ENCODE measurements around the gene MAP2K3. TPM values are rescaled to one million over a fixed set of nuclear protein-coding genes. Genes with fewer than 3 reads are reported as not detected.

MAP2K3 gene
- total RNA-seq, 1 experiment from 2014 or later, result 14.7 TPM

DNA sequence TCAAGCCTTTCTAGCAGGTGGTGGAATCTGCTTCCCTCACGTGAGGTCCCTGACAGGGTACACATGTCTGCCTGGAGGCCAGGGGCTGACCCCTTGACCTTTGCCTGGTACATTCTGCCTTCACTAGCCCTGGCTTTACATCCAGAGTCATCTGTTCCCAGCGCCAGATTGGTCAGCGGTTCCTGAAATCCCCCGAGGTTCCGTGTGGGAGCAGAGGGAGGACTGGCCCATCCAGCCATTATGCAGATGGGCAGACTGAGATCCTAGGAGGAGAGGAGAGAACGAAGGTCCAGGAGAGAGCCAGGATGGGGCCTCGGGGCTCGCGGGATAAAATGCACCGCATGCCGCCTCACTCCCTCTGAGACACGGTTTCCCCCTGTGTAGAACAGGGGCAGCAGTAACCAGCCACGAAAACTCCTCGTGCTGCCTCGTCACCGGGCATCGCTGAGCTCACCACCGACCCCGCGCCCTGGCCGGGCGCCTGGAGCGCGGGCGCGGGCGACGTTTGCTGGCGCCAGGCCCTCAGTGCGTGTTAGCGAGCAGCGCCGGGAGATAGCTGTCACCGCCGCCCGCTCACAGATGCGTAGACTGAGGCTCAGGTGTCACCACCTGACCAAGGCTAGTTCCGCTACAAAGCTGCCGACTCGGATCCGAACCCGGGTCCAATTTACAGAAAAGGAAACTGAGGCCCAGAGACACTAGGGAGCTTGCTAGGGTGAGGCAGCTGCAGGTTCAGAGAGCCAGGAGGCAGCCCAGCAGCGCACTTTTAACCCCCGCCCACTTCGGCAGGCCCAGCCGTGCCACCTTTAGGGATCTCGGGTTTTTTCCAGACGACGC lies 811 bp upstream of the MAP2K3 start:
- no peaks in the 10 kb centered on the region for H3K9me3 ChIP-seq (replicated peaks)
- no peak overlapping the region; the same call in 1 of the 2 replicates for H3K27ac ChIP-seq
- H3K4me1 ChIP-seq (replicated peaks), result peaks cover 59% of the 10 kb centered on the region
- no peak for DNase-seq (ENCODE audit: low read depth in 1 of 2, low spot score in 2 of 2)
- H3K4me3 ChIP-seq, result peak overlapping the region; percentile 88
- H3K27me3 ChIP-seq (replicated peaks), result no peaks in the 10 kb centered on the region
- H3K36me3 ChIP-seq, result peaks cover 22% of the 10 kb centered on the region

DNA sequence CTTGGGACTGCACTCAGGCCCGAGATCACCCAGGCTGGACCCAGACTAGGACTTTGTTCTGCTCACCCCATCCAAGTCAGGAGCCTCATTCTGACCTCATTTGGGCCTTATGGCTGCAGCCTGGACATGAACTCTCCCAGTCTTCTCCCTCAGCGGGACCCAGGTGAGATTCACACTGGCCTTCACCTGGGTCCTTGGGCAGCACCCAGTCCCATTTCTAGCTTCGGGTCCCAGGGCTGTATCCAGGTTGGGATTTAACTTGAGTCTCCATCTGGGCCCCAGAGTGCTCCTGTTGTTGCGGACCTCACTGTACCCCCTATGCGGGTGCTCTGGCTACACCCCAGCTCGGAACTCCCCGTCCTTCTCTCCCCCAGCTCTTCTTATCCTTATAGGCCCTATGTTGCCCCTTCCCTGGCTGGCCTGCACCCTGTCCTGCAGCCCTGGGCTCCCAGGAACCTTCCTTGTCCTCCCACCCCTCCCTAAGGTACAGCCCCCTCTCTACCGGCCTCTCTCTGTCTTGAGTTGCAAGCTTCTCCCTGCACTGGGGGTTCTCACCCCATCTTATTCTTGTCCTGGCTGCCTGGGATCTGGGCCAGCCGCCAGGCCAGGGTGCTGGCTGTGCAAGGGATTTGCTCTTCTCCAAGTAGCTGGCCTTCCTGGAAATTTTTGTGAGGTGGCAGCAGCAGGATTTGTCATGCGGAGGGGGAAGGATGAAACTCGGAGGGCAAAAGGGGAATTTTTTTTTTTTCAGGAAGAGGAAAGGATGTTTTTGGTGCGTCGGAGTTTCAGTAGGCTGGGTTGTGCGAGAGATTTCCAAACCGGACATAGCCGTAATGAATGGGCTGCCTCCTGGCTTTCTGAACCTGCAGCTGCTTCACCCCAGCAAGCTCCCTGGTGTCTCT lies 904 bp downstream of the MAP2K3 start:
- H3K4me3 ChIP-seq, result peak overlapping the region; percentile 88
- H3K27ac ChIP-seq, result peak overlapping the region; percentile 86; the same call in 1 of the 2 replicates
- peaks cover 23% of the 10 kb centered on the region for H3K36me3 ChIP-seq
- H3K9me3 ChIP-seq (replicated peaks), result no peaks in the 10 kb centered on the region
- DNase-seq (ENCODE audit: low read depth in 1 of 2, low spot score in 2 of 2), result peak; percentile 44 to 52
- no peaks in the 10 kb centered on the region for H3K27me3 ChIP-seq (replicated peaks)
- peaks cover 57% of the 10 kb centered on the region for H3K4me1 ChIP-seq (replicated peaks)

DNA sequence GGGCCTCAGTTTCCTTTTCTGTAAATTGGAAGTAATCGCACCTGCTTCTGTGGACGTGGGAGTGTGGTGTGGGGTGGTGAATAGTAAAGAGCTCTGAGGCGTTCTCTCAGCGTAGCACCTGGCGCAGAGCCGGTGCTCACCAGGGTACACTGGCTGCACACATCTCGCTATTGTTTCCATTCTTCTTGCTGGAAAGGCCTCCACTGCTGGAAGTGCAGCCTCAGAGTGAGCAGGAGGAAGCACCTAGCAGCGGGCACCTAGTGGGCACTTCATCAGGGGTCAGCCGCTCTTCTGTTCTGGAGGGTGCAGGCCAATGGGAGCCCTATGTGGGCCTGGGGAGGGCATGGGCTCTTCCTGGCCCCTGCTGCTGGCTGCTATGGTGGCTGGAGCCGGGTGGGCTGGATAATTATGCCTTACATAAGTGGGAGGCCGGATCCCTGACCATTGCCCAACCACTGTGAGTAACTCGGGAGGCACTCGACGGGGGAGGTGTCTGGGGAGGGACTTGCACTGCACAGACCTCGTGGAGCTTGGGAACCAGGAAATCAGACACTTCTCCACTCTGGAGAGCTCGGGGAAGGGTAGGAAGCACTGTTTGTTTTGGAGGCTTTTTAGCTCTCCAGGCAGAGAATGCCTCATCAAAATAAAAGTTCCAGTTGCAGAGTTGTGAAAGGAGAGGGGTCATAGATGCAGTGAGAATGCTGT lies 1.7 kb downstream of the MAP2K3 start:
- DNase-seq (ENCODE audit: low read depth in 1 of 2, low spot score in 2 of 2), result peak; percentile 90 to 96

DNA sequence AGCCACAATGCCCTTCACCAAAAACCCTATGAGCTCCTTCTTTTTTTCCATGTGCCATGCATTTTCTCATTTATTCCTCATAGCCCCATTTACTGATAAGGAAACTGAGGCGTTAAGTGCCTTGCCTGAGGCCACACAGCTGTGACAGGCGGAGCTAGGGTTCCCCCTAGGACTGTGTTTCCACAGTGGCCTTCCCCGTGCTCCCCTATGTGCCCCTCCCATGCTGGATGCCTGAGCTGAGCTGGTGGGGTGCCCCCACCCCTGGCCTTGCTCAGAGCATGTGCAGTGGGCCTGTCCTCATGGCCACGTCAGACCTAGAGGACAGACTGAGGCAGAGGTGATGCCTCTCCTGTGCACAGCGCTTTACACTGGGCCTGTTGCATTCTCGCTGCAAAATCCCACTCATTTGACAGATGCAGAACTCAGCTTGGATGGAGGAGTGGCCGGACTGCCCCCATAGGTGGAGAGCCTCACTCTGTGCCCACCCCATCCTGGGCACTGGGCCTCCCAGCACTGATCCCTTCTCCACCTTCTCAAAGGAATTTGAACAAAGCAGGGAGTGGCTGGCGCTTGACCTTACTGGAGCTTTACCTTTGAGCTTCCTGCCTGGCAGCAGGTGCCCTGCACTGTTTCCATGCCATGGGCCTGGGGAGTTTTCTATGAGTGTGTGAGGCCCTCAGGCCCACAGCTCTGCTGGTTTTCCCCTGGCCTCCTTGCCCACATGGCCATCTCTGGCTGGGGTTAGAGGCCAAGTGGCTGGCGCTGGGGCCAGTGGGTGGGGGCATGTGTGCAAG lies 2.6 kb downstream of the MAP2K3 start:
- H3K4me3 ChIP-seq, result peak overlapping the region; percentile 88
- H3K27ac ChIP-seq, result peak overlapping the region; percentile 86
- H3K27me3 ChIP-seq (replicated peaks), result no peaks in the 10 kb centered on the region
- H3K4me1 ChIP-seq (replicated peaks), result peaks cover 49% of the 10 kb centered on the region
- no peaks in the 10 kb centered on the region for H3K9me3 ChIP-seq (replicated peaks)
- DNase-seq (ENCODE audit: low read depth in 1 of 2, low spot score in 2 of 2), result no peak
- H3K36me3 ChIP-seq, result peaks cover 29% of the 10 kb centered on the region

More for the DNA sequence above, 1.7 kb downstream of the MAP2K3 start:
- peaks cover 23% of the 10 kb centered on the region for H3K36me3 ChIP-seq
- H3K4me3 ChIP-seq, result peak overlapping the region; percentile 88
- no peaks in the 10 kb centered on the region for H3K27me3 ChIP-seq (replicated peaks)
- H3K4me1 ChIP-seq (replicated peaks), result peaks cover 57% of the 10 kb centered on the region
- H3K9me3 ChIP-seq (replicated peaks), result no peaks in the 10 kb centered on the region
- peak overlapping the region; percentile 86 for H3K27ac ChIP-seq

DNA sequence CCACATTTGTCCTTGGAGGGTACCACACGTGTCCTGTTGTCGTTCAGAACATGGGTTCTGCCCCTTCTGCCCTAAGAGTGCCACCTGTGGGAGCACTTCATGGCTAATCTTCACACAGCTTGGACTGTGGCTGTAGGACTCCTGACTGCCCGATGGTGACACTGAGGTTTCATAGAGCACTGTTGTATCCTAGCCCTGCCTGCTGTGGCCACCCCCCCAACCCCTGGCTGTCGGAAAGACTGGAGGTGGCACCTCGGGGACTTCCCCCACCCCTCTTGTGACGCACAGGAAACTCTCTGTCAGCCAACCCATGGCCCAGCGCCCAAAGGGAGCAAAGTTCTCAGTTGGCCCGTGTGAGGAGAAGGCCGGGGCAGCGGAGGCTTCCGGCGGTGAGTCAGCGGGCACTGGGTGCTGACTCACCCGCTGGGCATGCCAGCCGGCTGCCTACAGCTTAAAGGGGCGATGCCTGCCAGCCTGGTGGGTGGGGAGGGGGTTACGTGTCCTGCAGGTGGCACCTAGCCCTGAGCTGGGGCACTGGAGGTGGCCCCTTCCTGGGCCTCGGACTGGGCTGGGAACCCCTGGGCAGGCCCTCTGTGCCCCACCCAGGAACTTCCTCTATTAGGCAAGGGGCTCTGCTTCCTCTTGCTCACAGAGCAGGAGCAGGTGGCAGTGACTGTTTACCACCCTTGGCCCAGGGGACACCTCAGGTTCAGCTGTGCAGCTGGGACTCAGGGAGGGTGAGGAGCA lies 3.4 kb downstream of the MAP2K3 start:
- DNase-seq (ENCODE audit: low read depth in 1 of 2, low spot score in 2 of 2), result peak; percentile 95 to 97
- no peaks in the 10 kb centered on the region for H3K27me3 ChIP-seq (replicated peaks)
- H3K4me1 ChIP-seq (replicated peaks), result peaks cover 42% of the 10 kb centered on the region

DNA sequence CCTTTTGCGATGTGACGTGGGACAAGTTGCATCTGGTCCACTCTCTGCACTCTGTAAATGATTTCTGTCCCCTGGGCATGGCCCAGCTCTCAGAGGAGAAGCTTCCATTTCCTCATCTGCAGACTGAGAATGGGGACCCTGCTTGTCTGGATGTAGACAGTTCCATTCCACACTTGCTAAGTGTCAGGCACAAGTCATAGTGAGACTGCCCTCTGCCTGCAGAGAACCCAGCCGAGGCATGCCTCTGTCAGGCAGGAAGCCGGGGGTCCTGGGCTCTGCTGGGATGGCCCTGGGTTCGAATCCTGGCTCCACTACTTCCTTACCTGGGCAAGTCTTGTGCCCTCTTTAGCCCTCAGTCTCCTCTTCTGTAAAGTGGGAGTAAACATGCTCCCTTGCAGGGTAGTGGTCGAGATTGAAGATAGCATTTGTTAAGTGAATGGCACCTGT lies 4.1 kb downstream of the MAP2K3 start:
- H3K27ac ChIP-seq, result peak overlapping the region; percentile 86
- no peaks in the 10 kb centered on the region for H3K9me3 ChIP-seq (replicated peaks)
- peaks cover 35% of the 10 kb centered on the region for H3K4me1 ChIP-seq (replicated peaks)
- DNase-seq (ENCODE audit: low read depth in 1 of 2, low spot score in 2 of 2), result no peak
- no peaks in the 10 kb centered on the region for H3K27me3 ChIP-seq (replicated peaks)
- peaks cover 40% of the 10 kb centered on the region for H3K36me3 ChIP-seq
- no peak overlapping the region for H3K4me3 ChIP-seq

More for the DNA sequence above, 3.4 kb downstream of the MAP2K3 start:
- Histone ChIP-seq H3K9me3 (replicated peaks) (no peaks in the 10 kb centered on the region), H3K4me3 (peak overlapping the region; percentile 9), H3K27ac (peak overlapping the region; percentile 86), H3K36me3 (peaks cover 34% of the 10 kb centered on the region)

DNA sequence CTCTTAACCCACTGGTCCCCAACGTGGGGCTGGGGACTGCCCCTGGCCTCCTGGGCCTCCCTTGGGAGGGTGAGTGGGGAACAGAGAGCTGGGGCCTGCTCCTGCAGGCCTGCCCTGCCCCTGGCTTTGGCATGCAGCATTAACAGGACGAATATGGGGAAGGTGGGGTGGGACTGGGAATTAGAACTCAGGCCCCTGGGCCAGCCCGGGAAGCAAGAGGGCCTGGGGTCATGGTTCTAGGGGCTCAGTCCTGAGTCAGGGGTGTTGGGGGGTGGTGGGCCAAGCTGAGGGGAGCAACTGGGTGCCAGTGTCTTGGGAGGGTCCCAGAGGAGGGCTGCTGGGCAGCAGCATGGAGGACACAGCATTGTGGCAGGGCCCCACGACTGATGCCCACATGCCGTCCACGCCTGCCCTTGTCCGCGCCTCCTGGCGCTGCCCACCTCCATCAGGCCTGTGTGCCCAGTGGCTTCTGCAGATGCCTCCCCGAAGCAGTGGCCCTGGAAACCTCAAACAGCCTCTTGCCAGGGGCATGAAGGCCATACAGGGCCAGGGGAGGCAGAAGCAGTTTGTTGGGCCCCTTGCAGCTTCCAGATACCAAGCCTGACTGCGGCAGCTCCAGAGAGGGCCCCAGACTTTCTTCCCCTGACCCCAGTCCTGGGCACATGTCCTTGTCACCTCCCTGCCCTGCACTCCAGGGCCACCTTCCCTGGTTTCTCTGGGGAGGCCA lies 4.8 kb downstream of the MAP2K3 start:
- Histone ChIP-seq H3K9me3 (replicated peaks) (no peaks in the 10 kb centered on the region), H3K4me1 (replicated peaks) (peaks cover 28% of the 10 kb centered on the region), H3K4me3 (no peak overlapping the region), H3K27ac (no peak overlapping the region), H3K36me3 (peaks cover 44% of the 10 kb centered on the region), H3K27me3 (replicated peaks) (no peaks in the 10 kb centered on the region)
- DNase-seq (ENCODE audit: low read depth in 1 of 2, low spot score in 2 of 2), result no peak

DNA sequence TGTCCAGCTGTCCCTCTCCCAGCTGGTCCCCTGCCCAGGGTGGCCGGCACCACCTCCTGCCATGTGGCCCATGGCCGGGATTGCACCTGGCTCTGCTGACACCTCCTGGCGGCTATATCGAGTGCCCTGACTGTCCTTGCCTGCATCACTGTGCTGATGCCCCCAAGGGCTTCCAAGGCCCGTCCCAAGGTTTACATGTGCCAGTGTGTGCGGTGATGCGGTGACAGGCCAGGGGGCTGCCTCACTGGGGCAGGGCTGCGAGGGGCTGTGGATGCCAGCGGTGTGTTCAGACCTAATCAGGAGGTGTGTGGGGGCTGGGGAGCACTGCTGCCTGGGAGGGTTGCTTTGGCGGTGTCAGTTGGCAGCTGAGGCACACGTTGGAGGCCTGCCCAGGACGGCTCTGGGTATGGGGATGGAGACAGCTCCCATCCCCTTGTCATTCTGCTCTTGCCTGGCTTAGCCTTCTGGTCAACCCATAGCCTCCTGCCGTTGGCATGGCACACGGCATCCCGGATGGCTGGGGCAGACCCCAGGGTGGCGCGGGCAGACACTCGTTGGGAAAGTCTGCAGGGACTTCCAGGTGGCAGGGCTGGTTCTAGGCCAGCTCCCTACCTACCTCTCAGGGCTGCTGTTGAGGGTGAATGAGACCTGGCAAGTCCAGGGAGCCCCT lies 5.5 kb downstream of the MAP2K3 start:
- no peak for DNase-seq (ENCODE audit: low read depth in 1 of 2, low spot score in 2 of 2)
- H3K4me1 ChIP-seq (replicated peaks), result peaks cover 28% of the 10 kb centered on the region
- H3K27ac ChIP-seq, result no peak overlapping the region
- peaks cover 45% of the 10 kb centered on the region for H3K36me3 ChIP-seq
- no peaks in the 10 kb centered on the region for H3K27me3 ChIP-seq (replicated peaks)
- H3K9me3 ChIP-seq (replicated peaks), result no peaks in the 10 kb centered on the region
- no peak overlapping the region for H3K4me3 ChIP-seq

DNA sequence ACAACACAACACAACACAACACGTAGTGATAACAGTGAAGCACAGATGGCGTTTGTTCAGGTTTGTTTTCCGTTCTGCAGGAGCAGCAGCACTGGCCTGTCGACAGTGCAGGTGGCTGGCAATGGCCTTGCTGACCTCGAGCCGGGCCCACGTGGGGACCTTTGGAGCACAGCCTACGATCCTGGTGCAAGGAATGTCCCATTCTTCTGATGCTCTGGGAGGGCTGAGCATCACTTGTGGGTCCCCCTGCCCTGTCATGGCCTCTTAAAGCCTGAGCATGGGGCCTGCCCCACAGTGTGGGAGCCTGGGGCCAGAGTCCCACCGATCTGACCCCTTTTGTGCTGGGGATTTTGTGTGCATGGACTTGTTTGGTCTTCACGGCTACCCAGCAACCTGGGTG lies 6.8 kb downstream of the MAP2K3 start:
- peaks cover 24% of the 10 kb centered on the region for H3K4me1 ChIP-seq (replicated peaks)
- DNase-seq (ENCODE audit: low read depth in 1 of 2, low spot score in 2 of 2), result no peak

DNA sequence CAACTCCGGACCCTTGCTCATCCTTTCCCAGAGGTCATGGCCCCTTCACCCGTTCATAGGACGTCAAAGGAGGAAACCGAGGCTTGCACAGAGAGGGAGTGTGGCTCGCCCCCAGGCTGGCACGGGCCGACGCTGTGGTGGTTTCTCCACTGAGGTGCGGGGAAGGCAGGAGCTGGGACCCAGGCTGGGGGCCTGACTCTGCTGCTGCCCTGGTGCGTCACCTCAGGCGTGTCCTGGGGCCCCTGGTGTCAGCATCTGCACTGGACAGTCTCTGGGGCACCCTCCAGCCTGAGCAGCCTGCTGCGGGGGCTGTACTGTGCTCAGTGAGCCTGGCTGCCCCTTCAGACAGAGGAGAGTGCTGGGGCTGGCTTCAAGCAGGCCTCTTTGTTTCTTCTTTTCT lies 7.4 kb downstream of the MAP2K3 start:
- no peak overlapping the region for H3K4me3 ChIP-seq
- H3K4me1 ChIP-seq (replicated peaks), result peaks cover 20% of the 10 kb centered on the region
- no peak overlapping the region for H3K27ac ChIP-seq
- H3K36me3 ChIP-seq, result peaks cover 43% of the 10 kb centered on the region
- no peaks in the 10 kb centered on the region for H3K27me3 ChIP-seq (replicated peaks)
- DNase-seq (ENCODE audit: low read depth in 1 of 2, low spot score in 2 of 2), result no peak
- no peaks in the 10 kb centered on the region for H3K9me3 ChIP-seq (replicated peaks)

More for the DNA sequence above, 6.8 kb downstream of the MAP2K3 start:
- no peak overlapping the region for H3K4me3 ChIP-seq
- no peaks in the 10 kb centered on the region for H3K9me3 ChIP-seq (replicated peaks)
- H3K27ac ChIP-seq, result no peak overlapping the region
- H3K27me3 ChIP-seq (replicated peaks), result no peaks in the 10 kb centered on the region
- peaks cover 45% of the 10 kb centered on the region for H3K36me3 ChIP-seq

Data from SJSA1 (cell line).